HG03442 (cell line): Measurements from ENCODE around the gene RBM4B.

Experiments
- ATAC-seq: cut with Tn5 transposase; IDR thresholded peaks from one replicate; pipeline ENCODE4 v1.9.1; 2021; ENCODE audit warnings: mild to moderate bottlenecking, moderate library complexity; ENCODE audit not compliant: unreplicated experiment

RBM4B gene

DNA sequence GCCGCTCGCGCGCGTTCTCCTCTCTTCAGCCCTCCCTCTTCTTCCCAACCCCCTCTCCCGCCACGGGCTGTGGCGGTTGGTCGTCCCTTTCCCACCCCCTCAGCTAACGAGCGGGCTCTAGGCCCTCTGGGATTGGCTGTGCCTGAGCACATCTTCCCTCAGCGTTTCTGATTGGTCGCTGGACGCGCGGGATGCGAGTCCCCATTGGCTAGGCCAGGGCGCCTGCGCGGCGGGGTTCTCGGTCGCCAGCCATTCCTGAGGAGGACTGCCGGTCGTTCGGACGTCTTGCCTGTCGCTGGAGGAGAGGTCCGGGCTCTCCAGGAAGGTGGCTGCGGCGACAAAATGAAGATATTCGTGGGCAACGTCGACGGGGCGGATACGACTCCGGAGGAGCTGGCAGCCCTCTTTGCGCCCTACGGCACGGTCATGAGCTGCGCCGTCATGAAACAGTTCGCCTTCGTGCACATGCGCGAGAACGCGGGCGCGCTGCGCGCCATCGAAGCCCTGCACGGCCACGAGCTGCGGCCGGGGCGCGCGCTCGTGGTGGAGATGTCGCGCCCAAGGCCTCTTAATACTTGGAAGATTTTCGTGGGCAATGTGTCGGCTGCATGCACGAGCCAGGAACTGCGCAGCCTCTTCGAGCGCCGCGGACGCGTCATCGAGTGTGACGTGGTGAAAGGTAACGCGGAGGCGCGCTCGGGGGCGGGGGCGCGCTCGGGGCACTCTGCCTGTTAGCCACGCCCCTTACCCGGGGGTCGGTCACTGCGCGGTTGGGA is 61.1 kb downstream of the RBM4B start, which contains the start of gene RBM14:
RBM14 (plus strand) TSS at position 252 of the 776 bp plus-strand sequence; CDS start at position 343, 91 bp downstream.
- peak; percentile 88 for ATAC-seq
